ENCODE data around the gene ZAR1. TPM values are rescaled to one million over a fixed set of nuclear protein-coding genes. Genes with fewer than 3 reads are reported as not detected.
"Not testable (repeated sequence)": the region's sequence is repeated elsewhere in the genome, so short reads cannot be mapped to it uniquely, and the experiment has no call there.

Gene ZAR1, protein sequence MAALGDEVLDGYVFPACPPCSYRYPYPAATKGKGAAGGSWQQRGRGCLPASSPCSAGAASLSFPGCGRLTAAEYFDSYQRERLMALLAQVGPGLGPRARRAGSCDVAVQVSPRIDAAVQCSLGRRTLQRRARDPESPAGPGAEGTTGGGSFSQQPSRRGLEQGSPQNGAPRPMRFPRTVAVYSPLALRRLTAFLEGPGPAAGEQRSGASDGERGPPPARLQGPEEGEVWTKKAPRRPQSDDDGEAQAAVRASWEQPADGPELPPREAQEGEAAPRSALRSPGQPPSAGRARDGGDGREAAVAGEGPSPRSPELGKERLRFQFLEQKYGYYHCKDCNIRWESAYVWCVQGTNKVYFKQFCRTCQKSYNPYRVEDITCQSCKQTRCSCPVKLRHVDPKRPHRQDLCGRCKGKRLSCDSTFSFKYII
- polyA plus RNA-seq (2011; rRNA removed) (not detected in 2 replicates), polyA minus RNA-seq (2011; rRNA and poly(A)+ RNA removed) (not detected in 2 replicates)

DNA sequence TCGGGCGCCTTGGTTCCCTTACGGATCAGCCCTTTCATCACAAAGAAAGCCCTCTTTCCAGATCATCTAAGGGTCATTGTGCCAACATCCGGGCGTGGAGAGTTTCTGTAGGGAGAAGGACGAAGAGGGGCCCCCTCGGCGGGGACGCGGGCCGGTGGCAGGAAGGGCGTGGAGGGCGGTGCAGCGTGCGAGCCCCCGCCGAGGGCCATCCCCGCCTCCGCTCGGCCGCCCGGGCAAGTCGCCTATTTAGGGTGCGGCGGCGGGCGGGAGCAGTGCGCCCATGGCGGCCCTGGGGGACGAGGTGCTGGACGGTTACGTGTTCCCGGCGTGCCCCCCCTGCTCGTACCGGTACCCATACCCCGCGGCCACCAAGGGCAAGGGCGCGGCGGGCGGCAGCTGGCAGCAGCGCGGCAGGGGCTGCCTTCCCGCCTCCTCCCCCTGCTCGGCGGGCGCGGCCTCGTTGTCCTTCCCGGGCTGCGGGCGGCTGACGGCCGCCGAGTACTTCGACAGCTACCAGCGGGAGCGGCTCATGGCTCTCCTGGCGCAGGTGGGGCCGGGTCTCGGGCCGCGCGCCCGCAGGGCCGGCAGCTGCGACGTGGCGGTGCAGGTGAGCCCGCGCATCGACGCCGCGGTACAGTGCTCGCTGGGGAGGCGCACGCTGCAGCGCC, at the start of gene ZAR1:
Gene ZAR1 (plus strand): TSS at position 241 of the 668 bp plus-strand sequence. CDS start 40 bp downstream, at position 281.
- CTCF ChIA-PET: no interaction called here
- peaks cover 8% of the 10 kb centered on the region; the same call in 1 of the 2 replicates for H3K9me3 ChIP-seq (ENCODE audit: control insufficient read depth, insufficient read depth, low read length)
- H3K27ac ChIP-seq (ENCODE audit: low read depth, low read length): no peak within 1 kb of the TSS
- DNase-seq (ENCODE audit: low read depth, low spot score): no peak
- peaks cover 54% of the 10 kb centered on the region for H3K27me3 ChIP-seq (ENCODE audit: control insufficient read depth, insufficient read depth, low read length)
- peak within 1 kb of the TSS; percentile 2; the same call in 1 of the 2 replicates for H3K4me3 ChIP-seq (ENCODE audit: low read depth, low read length)
- TF ChIP-seq, protein P1, sequence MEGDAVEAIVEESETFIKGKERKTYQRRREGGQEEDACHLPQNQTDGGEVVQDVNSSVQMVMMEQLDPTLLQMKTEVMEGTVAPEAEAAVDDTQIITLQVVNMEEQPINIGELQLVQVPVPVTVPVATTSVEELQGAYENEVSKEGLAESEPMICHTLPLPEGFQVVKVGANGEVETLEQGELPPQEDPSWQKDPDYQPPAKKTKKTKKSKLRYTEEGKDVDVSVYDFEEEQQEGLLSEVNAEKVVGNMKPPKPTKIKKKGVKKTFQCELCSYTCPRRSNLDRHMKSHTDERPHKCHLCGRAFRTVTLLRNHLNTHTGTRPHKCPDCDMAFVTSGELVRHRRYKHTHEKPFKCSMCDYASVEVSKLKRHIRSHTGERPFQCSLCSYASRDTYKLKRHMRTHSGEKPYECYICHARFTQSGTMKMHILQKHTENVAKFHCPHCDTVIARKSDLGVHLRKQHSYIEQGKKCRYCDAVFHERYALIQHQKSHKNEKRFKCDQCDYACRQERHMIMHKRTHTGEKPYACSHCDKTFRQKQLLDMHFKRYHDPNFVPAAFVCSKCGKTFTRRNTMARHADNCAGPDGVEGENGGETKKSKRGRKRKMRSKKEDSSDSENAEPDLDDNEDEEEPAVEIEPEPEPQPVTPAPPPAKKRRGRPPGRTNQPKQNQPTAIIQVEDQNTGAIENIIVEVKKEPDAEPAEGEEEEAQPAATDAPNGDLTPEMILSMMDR (IDR thresholded peaks at IDR 0.05; ENCODE audit: low read depth, low read length): no peak
- POLR2A ChIA-PET: no interaction called here

DNA sequence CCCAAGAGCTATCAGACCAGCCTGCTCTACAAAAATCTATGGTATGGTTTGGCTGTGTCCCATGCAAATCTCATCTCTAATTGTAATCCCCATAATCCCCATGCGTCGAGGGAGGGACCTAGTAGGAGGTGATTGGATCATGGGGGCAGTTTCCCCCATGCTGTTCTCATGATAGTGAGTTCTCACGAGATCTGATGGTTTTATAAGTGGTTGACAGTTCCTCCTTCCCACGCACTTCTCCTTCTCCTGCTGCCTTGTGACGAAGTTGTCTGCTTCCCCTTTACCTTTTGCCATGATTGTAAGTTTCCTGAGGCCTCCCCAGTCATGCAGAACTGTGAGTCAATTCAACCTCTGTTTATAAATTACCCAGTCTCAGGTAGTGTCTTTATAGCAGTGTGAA, 49.1 kb upstream of the ZAR1 start:
- POLR2A ChIA-PET; H3K27me3 ChIP-seq (ENCODE audit: control insufficient read depth, insufficient read depth, low read length); H3K4me3 ChIP-seq (ENCODE audit: low read depth, low read length); H3K9me3 ChIP-seq (ENCODE audit: control insufficient read depth, insufficient read depth, low read length); CTCF ChIA-PET; DNase-seq (ENCODE audit: low read depth, low spot score); H3K27ac ChIP-seq (ENCODE audit: low read depth, low read length): not testable (repeated sequence)

- TF ChIP-seq, protein P1 (IDR thresholded peaks at IDR 0.05; ENCODE audit: low read depth, low read length): peak; percentile 50
Measured at GRCh38 chr4:48445704-48446103, 44.3 kb upstream of the ZAR1 start.

DNA sequence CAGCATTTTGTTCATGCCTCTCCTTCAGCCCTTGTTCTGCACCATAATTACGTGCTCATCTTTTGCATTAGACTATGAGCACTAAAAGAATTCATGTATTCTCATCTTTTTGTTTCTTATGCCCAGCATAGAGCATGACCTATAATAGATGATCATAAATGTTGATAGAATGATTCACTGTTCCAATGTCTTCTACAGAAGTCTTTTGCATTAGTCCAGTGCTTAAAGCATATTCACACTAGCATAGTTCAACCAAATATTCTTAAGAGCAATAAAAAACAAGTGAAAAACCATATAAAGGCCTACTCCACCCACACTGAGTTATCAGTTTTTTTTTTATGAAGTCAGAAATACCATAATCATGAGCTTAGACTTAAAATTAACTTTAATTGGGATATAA, 43.4 kb upstream of the ZAR1 start:
- Histone ChIP-seq H3K27ac (ENCODE audit: low read depth, low read length) (no peak overlapping the region), H3K27me3 (ENCODE audit: control insufficient read depth, insufficient read depth, low read length) (peaks cover 4% of the 10 kb centered on the region), H3K9me3 (ENCODE audit: control insufficient read depth, insufficient read depth, low read length) (no peaks in the 10 kb centered on the region), H3K4me3 (ENCODE audit: low read depth, low read length) (no peak overlapping the region)
- no peak for DNase-seq (ENCODE audit: low read depth, low spot score)
- ChIA-PET CTCF (interaction anchor here (0.6 to 3.6 kb wide), 11 partner anchors 12 to 207 kb away, joined by 3 to 33 read pairs (median 4); no protein-coding TSS in a partner anchor), POLR2A (no interaction called here)
- TF ChIP-seq, protein P1 (IDR thresholded peaks at IDR 0.05; ENCODE audit: low read depth, low read length): no peak

More at GRCh38 chr4:48445704-48446103, 44.3 kb upstream of the ZAR1 start:
- H3K4me3 ChIP-seq (ENCODE audit: low read depth, low read length): no peak overlapping the region
- CTCF ChIA-PET: interaction anchor here (0.8 to 3.6 kb wide), 7 partner anchors 9 to 100 kb away, joined by 3 to 33 read pairs (median 3); no protein-coding TSS in a partner anchor
- H3K27ac ChIP-seq (ENCODE audit: low read depth, low read length): no peak overlapping the region
- POLR2A ChIA-PET: no interaction called here
- DNase-seq (ENCODE audit: low read depth, low spot score): no peak
- peaks cover 4% of the 10 kb centered on the region for H3K27me3 ChIP-seq (ENCODE audit: control insufficient read depth, insufficient read depth, low read length)
- H3K9me3 ChIP-seq (ENCODE audit: control insufficient read depth, insufficient read depth, low read length): no peaks in the 10 kb centered on the region

DNA sequence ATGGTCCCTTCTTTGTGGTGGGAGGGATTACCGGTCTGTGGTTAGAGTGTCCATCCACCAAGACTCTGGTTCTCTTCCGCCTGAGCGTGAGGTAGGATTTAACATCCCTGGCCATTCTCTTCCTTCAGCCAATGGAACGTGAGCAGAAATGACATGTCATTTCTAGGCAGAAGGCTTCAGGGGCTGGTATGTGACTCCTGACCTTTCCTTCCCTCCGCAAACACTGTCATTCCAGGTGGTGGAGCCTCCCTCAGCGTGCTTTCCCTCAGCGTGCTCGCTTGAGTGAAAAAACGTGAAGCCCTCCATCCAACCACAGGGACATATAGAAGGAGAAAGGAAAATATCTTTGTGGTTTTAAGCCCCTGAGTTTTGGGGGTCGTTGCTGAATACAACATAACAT, 40.9 kb upstream of the ZAR1 start:
- no peaks in the 10 kb centered on the region for H3K9me3 ChIP-seq (ENCODE audit: control insufficient read depth, insufficient read depth, low read length)
- H3K27me3 ChIP-seq (ENCODE audit: control insufficient read depth, insufficient read depth, low read length): peaks cover 6% of the 10 kb centered on the region
- TF ChIP-seq, protein P1 (IDR thresholded peaks at IDR 0.05; ENCODE audit: low read depth, low read length): no peak
- POLR2A ChIA-PET: no interaction called here
- CTCF ChIA-PET: no interaction called here
- no peak for DNase-seq (ENCODE audit: low read depth, low spot score)
- no peak overlapping the region for H3K4me3 ChIP-seq (ENCODE audit: low read depth, low read length)
- no peak overlapping the region for H3K27ac ChIP-seq (ENCODE audit: low read depth, low read length)

Data from AG04450 (cell line).